Measurements from ENCODE around the gene C2orf92.
"Not testable (repeated sequence)": the region's sequence is repeated elsewhere in the genome, so short reads cannot be mapped to it uniquely, and the experiment has no call there.

Gene C2orf92

DNA sequence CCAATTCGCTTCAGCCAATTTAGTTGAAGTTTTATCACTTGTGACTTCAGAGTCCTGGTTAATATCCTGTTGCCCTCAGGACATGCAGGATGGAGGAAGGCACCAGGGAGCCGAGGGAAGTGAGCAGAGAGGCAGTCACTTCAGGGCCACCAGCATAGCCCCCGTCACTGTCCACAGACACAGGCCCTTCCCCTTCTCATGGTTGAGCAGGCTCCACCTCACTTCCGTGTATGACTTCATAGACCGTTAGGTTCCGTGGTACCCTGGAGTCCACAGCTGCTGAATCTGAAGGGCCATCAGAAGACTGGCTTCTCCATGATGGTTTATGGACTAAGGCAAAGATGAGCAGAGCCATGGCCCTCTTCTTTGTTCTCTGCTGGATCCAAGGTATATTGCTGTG lies at the start of gene C2orf92:
TSS of gene C2orf92 (plus strand) at position 266 of the 400 bp plus-strand sequence. CDS start at position 342, 76 bp downstream.
- DNase-seq (ENCODE audit: low read depth in 2 of 2, low spot score in 1 of 2) = no peak

DNA sequence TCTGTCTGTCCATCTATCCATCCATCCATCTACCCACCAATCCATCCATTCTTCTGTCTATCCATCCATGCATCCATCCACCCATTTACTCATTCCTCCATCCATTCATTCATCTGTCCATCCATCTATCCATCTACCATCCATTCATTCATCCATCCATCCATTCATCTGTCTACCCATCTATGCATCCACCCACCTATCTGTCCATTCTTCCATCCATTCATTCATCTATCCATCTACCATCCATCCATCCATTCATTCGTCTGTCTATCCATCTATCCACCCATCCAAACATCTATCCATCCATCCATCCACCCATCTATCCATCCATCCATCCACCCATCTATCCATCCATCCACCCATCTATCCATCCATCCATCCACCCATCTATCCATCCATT lies 49.0 kb upstream of the C2orf92 start:
- DNase-seq (ENCODE audit: low read depth in 2 of 2, low spot score in 1 of 2) = not testable (repeated sequence)

DNA sequence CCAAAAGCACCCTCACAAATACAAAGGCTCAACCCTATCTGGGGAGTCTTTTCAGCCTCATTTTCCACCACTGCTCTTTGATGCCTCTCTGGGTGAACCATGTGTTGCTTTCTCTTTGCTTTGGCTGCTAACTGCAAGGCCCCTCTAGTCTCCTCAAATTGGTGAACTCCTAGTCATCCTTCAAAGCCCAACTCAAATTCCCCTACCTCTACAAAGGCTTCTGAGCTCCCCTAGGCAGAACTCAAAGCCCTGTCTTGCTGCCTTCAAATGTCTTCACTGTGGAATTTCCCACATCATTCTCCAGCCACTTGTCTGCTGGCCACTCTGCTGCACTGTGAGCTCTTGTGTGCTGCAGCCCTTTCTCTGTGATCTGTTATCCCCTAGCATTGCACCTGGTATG lies 46.5 kb upstream of the C2orf92 start:
- not testable (repeated sequence) for DNase-seq (ENCODE audit: low read depth in 2 of 2, low spot score in 1 of 2)

DNA sequence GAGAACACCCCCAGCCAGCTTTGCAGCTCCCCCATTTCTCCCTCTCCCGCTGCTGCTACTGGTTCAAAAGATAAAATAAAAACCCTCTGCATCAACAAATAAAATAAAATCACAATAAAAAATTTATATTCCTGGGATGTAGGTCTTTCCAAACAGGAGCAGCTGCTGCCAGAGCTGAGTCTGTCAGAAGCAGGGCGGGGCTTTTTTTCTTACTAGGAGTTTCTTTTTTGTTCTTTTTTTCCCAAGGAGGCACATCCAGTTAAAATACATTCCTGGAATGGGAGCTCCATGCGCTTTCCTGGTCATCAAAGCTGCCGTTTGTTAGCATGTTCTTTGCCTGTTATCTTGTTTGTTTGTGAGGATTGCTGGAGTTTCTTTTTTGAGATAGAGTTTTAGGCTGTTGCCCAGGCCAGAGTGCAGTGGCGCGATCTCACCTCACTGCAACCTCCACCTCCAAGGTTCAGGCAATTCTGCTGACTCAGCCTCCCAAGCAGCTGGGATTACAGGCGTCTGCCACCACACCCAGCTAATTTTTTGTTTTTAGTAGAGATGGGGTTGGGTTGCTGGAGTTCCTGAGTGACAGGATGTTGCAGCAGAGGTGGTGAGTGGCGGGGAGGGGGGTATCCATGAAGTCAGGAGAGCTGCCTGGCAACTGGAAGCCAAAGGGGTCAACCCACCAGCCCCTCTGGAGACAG lies 44.0 kb upstream of the C2orf92 start:
- not testable (repeated sequence) for DNase-seq (ENCODE audit: low read depth in 2 of 2, low spot score in 1 of 2)

DNA sequence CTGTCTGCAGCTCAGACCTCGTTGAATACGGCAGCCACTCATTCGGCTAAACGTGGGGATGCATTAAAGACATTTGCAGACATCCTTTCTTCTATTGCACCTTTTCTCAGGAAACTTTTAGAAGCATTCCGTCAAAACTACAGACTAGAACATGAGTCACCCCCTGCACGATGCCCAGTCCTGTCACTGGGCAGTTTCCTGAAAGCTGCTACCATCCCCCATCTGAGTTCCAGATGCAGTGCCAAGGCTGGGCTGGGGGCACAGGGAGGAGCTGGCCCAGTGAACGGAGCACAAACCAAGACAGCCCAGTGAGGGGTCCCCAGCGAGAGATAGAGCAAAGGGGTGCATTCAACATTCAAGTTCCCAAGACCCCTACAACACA lies 43.5 kb upstream of the C2orf92 start:
- not testable (repeated sequence) for DNase-seq (ENCODE audit: low read depth in 2 of 2, low spot score in 1 of 2)

DNA sequence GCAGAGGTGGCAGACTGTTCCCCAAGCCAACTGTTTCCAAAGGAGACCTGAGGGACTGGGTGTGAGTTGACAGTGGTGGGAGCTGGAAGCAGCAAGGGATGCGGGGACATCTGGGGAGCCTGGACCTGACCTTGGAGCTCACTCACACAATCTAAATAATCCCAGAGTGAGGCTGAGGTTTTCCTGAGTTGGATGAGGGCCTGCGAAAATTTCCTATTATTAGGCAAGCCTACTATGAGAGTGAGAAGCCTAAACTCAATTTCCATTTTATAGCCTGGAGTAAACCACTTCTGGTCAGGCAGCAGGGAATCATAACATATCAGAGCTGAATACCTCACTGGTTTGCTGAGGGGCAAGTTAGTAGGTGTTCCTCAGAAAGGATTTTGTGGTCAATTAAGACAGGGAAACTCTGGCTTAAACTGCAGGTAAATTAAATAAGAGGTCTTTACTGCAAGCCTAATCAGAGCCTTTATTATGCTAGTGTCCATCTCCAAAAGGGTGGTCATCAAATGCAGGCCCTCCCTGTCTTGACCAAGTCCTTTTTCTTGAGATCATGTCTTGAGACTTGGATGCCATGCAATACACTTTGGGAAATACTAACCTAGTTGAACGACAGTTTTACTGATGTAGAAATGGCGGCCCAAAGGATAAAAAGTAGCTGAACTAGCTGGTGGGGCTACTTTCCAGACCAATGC lies 25.3 kb upstream of the C2orf92 start:
- no peak for DNase-seq (ENCODE audit: low read depth in 2 of 2, low spot score in 1 of 2)

DNA sequence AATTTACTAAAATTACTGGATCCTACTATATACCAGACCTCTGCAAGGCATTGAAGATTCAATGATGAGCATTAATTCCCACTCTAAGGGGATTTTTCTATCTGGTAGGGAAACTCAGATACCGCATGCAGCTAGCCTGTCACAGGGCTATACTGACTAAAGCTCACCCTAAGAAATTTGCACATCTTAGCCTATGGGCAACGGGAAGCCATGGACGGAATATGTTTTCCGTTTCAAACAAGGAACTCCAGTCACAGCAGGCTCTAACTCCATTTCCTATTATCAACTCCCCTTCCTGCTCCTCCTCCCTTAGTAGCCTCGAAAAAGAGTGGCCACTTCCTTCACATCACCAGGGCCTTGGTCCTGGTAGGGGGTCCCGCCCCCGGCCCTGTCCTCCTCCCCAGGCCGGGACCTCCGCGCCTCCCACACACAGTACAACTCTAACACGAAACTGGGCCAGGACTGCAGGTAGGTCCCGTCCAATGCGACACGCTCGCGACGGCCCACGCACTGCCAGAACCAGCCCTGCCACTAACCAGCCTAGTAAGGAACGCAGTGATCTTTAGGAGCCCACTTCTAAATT lies 24.3 kb upstream of the C2orf92 start:
- DNase-seq (ENCODE audit: low read depth in 2 of 2, low spot score in 1 of 2) = no peak

DNA sequence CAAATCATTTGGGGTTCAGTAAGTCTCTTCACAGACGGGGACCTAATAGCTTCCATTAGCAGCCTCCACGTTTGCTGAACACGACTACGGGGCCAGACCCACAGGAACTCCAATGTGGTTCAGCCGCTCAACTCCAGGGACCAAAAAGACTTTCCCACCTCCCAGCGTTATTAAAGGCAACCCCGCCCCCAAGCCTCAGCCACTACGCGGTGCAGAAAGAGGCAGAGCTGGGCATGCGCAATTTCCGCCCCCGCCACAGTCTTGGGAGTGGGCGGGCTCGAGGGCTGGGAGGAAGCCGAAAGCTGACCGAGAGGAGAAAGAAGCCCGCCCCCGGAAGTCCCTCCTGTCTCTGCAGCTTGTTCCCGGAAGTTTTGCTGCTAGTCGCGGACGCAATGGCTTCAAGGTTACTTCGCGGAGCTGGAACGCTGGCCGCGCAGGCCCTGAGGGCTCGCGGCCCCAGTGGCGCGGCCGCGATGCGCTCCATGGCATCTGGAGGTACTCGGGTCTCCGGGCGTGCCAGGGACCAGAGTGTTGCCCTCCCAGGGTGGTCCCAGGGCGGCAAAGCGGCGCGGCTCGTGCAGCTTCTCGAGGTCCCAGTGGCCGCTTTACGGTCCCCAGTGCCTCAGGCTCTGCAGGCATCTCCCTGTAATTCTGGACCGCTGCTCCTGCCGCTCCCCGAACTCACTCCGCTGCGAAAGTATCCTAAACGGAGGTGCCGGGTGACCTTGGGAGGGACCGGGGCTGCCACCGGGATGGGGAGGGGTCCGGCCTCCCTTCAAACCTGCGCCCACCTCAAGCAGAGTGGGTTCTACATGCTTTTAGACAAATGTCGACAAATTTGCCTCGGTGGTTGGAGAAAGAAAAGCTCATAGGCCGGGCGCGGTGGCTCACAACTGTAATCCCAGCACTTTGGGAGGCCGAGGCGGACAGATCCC lies 23.6 kb upstream of the C2orf92 start, which contains the start of gene COX5B:
TSS of gene COX5B (plus strand) at position 368 of the 935 bp plus-strand sequence. CDS start at position 393, 25 bp downstream.
- DNase-seq (ENCODE audit: low read depth in 2 of 2, low spot score in 1 of 2) = peak; percentile 98 to 99

DNA sequence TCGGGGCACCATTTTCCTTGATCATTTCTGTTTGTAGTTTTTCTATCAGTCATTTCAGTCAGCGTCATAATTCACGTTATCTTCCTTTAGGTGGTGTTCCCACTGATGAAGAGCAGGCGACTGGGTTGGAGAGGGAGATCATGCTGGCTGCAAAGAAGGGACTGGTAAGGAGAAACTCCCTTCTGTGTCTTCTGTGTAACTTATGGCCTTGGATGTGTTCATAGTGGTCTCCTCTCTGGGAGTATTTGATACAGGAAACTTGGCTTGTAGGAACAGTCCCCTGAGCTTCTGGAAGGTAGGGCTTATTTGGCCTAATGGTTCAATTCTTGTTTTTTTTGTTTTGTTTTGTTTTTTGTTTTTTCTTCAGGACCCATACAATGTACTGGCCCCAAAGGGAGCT lies 22.5 kb upstream of the C2orf92 start:
- DNase-seq (ENCODE audit: low read depth in 2 of 2, low spot score in 1 of 2) = no peak

DNA sequence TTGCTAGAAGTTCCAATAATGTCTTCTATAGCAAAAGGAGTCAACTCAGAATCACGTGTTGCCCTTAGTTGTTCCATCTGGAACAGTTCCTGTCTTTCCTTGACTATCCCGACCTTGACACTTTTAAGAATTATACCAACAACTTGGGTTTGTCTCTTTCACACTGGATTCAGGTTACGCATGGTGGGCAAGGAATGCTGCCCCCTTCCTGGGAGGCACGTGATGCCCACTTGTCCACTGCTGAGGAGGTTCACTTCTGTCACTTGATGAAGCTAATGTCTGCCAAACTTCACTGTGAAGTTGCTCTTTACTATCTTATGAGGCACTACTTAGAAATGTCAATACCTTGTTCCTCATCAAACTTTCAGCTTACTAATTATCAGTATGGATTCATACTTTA lies 18.4 kb upstream of the C2orf92 start:
- DNase-seq (ENCODE audit: low read depth in 2 of 2, low spot score in 1 of 2) = no peak

DNA sequence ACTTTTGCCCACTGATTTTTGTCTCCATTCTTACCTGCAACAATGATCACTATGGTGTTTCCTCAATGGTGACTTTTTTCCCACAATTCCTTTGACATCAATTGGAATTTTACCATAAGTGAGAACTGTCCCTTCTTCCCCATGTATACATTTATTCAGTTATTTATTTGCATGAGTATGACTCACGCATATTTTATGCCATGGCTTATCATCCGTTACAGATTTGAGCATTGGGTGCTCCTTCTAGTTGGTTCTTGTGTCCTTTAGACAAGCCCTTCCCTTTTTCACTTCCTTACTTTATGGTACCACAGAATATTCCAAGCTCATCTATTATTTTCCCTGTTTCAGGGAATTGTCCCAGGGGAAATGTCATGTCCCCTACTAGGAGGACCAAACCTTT lies 16.0 kb upstream of the C2orf92 start:
- DNase-seq (ENCODE audit: low read depth in 2 of 2, low spot score in 1 of 2) = no peak

DNA sequence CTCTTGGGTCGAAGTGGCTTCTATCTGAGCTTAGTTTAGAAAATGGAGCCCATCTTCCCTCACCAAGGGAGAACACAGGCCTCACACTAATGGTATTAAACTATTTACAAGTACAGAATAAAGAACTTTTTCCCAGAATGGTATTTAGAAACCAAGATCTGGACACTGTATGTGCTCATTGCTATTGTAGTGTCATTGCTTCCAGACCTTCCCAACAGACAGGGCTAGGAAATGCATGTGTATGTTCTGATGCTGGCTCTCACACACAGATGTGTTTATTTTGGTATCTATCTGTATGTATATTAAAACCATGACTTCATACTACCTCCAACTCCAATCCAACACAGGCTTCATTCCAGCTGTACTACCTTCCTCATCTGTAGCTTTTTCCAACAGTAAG lies 15.6 kb upstream of the C2orf92 start:
- no peak for DNase-seq (ENCODE audit: low read depth in 2 of 2, low spot score in 1 of 2)

DNA sequence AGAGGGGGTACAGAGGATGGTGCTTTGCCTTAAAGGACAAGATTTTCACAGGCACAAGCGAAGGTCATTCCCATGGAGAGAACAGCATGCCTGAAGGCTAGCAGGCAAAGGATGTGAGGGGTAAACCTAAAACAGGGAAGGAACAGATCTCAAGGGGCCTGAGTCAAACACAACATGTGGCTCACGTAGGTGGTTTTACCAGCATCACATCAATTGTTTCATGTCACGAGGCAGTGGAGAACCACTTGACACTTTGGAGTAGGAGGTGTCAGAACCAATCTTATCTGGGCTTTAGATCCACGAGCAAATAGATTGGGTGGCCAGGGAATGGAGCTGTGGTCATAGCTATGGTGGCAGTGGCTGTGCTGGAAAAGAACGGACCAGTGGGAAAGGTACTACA lies 15.2 kb upstream of the C2orf92 start:
- DNase-seq (ENCODE audit: low read depth in 2 of 2, low spot score in 1 of 2) = no peak

DNA sequence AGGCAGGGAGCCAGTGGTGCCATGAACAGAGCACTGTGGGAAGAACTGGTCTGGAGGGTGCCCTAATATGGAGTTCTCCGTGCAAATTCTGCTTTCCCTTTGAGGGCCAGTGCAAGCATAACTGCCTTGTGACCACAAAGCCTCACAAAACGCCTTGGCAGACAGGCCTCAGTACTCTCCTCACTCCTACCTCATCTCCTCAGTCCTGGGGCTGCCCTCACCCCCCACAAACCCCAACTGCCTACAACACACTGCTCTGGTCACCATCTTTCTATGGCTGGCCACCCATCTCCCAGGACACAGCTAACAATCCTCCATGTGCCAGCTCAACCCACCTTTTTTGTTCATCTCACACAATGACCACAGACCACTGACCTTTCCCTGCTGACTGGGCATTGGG lies 14.7 kb upstream of the C2orf92 start:
- DNase-seq (ENCODE audit: low read depth in 2 of 2, low spot score in 1 of 2) = no peak

DNA sequence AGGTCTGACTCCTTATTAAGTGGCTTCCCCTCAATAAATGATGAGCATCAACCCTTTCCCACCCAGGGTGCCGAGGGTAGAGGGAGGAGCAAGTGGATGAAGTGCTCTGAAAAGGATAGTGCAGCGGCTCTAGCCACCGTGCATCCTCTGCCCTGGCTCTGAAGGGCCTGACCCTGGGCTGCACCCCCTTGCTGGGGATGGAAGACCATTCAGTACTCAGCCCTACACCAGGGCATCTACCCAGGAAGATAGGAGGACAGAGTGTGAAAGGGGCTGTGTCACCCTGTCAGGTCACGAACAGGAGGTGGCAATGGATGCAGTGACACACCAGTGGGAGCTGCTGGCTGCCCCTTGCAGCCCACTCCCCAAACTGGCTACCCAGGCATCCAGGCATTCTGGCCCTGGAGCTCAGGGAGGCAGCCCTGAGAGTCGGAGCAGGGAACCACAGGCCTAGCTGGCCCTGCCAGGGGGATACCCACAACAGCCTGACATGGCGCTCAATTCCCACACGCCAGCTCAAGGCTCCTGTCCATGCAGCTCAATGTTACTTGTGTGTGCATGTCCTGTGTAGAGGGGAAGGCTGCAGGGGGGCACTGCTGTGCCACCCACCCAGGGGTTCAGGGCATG lies 13.3 kb upstream of the C2orf92 start:
- no peak for DNase-seq (ENCODE audit: low read depth in 2 of 2, low spot score in 1 of 2)

DNA sequence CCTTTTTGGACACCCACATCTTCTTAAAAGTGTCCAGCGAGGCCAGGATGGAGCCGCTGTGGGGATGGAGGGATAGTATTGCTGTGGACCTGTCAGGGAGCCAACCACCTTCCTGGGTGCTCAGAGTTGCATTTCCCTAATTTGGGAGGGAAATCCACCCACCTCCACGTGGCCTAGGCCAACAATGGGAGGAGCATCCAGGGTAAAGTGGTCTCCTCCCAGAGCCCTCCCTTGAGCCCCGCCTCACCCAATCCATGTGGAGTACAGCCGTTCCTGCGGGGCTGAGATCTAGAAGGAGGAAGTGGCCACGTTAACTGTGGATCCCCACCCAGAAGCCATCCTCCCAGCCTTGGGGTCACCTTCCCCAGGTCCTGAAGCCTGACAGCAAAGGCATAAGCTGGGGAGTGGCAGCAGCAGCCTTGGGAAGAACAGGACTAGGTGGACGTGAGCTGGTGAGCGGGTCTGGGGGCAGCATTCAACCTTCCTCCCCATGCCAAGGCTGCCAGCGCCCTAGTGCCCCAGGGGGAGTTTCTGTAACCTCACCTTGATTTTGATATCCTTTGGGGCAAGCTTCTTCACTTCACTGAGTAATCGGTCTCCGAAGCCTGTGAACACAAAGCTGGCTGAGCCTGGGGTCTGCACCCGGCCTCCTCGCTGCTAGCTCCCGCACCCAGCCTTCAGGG lies 12.5 kb upstream of the C2orf92 start:
- DNase-seq (ENCODE audit: low read depth in 2 of 2, low spot score in 1 of 2) = no peak

DNA sequence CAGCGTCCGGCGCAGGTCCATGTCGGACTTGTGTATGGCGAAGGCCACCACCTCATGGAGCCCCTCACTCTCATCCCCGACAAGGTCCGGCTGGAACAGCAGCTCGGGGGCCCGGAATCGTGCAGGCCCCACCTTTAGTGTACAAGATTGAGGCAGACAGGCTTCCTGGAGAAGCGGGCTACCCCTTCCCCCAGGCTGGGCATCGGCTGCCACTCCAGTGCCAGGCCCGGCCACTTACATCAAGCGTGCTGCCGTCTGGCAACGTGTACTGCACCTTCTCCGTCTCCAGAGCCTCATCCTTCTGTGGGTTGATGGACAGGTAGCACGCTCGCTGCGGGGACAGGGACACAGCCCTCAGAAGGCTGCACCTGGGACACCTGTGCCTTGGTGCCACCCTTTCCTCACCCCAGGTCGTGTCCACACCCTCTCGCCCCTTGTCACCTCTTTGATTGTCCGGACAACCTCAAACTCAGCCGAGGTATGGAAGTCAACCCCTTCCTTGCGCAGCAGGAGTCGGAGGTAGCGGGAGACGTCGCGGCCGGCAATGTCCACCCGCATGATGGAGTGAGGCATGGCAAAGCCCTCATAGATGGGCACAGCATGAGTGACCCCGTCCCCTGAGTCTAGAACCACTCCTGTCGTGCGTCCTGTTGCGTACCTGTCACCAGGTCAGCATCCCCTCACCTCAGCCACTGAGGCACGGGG lies 11.4 kb upstream of the C2orf92 start:
- no peak for DNase-seq (ENCODE audit: low read depth in 2 of 2, low spot score in 1 of 2)

DNA sequence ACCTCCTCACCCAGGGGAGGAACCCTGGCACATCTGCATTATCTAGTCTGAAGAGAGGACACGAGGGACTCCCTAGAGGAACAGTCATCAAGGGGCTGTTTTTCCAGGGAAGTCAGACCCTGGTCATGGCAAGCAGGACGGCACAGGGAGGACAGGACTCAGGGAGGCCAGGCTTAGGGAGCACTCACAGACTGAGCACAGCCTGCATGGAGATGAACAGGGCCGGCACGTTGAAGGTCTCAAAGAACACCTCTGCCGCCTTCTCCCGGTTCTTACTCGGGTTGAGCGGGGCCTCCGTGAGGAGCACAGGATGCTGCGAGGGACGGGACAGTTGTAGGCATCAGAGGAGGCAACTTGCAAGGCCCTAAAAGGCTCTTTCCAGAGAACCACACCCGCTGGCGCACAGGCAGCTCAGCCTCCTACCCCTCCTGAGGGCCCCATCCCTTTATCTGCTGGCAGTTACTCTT lies 10.8 kb upstream of the C2orf92 start:
- DNase-seq (ENCODE audit: low read depth in 2 of 2, low spot score in 1 of 2) = no peak

DNA sequence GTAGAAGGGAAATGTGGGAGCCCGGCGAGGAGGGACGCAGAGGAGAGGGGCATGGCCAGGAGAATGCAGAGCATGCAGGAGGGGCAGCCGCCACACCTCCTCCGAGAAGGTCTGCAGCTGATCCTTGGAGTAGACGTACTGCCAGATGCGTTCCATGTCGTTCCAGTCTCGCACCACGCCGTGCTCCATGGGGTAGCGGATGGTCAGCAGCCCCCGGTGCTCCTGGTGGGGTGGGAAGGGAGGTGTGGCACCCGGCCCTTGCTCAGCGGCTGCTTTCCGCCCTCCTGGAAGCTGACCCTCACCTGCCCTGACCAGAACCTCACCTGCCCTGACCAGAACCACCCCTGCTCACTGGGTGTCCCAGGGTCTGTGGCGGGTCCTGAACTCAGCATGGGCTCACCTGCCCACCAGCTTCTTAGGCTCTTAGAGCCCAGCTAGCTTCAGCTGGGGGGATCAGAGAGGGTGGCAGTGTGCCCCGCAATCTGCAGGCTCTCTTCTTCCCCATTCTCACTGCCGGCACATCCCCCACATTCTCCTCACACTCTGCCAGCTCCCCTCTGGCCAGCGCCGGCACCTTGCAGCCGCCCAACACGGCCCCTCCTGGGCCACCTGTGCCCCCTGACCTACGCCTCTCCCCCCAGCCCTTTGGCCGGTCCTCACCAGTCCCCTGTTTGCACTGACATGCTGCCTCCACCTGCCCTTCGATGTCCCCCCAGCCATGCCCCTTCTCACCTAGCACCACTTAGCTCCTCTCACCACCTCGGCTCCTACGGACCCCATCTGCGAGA lies 10.1 kb upstream of the C2orf92 start:
- no peak for DNase-seq (ENCODE audit: low read depth in 2 of 2, low spot score in 1 of 2)

Measured in stimulated activated CD8-positive, alpha-beta memory T cell treated with anti-CD3 and anti-CD28 coated beads, Interleukin-4, amount 100 ng/mL, for 4 hours (primary cell).